Ovary (tissue), 3 donors: Measurements from ENCODE around the gene LIN28B.

Experiments
- EP300 ChIP-seq: sonication (generic); formaldehyde crosslinking; IDR thresholded peaks from one replicate; pipeline ENCODE4 v1.6.1; 2017; ENCODE audit warnings: antibody characterized with exemption
- POLR2A ChIP-seq: fragments of 450-650 bp; IDR thresholded peaks from one replicate; pipeline ENCODE4 v1.6.1; 2017; ENCODE audit warnings: antibody characterized with exemption, mild to moderate bottlenecking, moderate library complexity
- TF ChIP-seq, protein P1 (sequence below), 3 donors: fragments of 450-650 bp in 2 of 3; fragments of 200-600 bp in 1 of 3; IDR thresholded peaks; one replicate each; pipeline versions ENCODE4 v1.5.1 to v1.8.0; 2016 to 2022; ENCODE audit warnings: antibody characterized with exemption in 3 of 3, mild to moderate bottlenecking in 1 of 3
- donor health status: DM: no; HTN: no; CAD: no.

DNA sequence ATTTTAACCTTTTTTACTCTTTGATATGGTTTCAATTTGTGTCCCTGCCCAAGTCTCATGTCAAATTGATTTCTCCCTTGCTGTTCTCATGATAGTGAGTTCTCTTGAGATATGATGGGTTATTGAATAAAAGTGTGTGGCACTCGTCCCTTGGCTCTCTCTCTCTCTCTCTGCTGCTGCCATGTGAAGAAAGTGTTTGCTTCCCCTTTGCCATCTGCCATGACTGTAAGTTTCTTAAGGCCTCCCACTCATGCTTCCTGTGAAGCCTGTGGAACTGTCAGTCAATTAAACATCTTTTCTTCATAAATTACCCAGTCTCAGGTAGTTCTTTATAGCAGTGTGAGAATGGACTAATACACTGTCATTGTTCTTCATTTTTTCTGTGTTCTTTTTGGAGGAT, 48.5 kb downstream of the LIN28B start:
- TF ChIP-seq, protein P1, sequence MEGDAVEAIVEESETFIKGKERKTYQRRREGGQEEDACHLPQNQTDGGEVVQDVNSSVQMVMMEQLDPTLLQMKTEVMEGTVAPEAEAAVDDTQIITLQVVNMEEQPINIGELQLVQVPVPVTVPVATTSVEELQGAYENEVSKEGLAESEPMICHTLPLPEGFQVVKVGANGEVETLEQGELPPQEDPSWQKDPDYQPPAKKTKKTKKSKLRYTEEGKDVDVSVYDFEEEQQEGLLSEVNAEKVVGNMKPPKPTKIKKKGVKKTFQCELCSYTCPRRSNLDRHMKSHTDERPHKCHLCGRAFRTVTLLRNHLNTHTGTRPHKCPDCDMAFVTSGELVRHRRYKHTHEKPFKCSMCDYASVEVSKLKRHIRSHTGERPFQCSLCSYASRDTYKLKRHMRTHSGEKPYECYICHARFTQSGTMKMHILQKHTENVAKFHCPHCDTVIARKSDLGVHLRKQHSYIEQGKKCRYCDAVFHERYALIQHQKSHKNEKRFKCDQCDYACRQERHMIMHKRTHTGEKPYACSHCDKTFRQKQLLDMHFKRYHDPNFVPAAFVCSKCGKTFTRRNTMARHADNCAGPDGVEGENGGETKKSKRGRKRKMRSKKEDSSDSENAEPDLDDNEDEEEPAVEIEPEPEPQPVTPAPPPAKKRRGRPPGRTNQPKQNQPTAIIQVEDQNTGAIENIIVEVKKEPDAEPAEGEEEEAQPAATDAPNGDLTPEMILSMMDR (IDR thresholded peaks at IDR 0.05), result no peak
- TF ChIP-seq EP300 (no peak), POLR2A (no peak)
